HepG2 (cell line): ENCODE results near the gene CYSRT1. TPM values are rescaled to one million over a fixed set of nuclear protein-coding genes. Genes with fewer than 3 reads are reported as not detected.
A peak's percentile ranks its signal among the peaks of the same experiment; 100 is the strongest.

Experiments
- BRD4 ChIP-seq: sonication (generic); formaldehyde crosslinking; IDR thresholded peaks from 2 replicates; pipeline ENCODE4 v1.4.0; 2020; ENCODE audit warnings: missing genetic modification reagents
- CHD2 ChIP-seq: IDR thresholded peaks from 2 replicates; pipeline ENCODE4 v1.6.1; 2011; ENCODE audit warnings: low read depth, low read length, improper control_type of control experiment
- FIP1L1 ChIP-seq: fragments of 200-400 bp; formaldehyde crosslinking; IDR thresholded peaks from 2 replicates; pipeline ENCODE4 v1.6.1; 2018; ENCODE audit warnings: low read depth, mild to moderate bottlenecking, low read length, moderate library complexity, borderline replicate concordance; ENCODE audit not compliant: insufficient read depth
- GTF2F1 ChIP-seq: fragments of 150-350 bp; IDR thresholded peaks from 2 replicates; pipeline ENCODE4 v1.6.1; 2014; ENCODE audit warnings: low read length
- HNRNPL ChIP-seq: fragments of 200-400 bp; formaldehyde crosslinking; IDR thresholded peaks from 2 replicates; pipeline ENCODE4 v1.6.1; 2017; ENCODE audit warnings: mild to moderate bottlenecking, low read depth, low read length
- KMT2A ChIP-seq: sonication (generic); formaldehyde crosslinking; IDR thresholded peaks from 2 replicates; pipeline ENCODE4 v1.4.0; 2020; ENCODE audit warnings: missing genetic modification reagents
- MEF2D ChIP-seq: sonication (generic); formaldehyde crosslinking; IDR thresholded peaks from 2 replicates; pipeline ENCODE4 v1.5.1; 2020; ENCODE audit warnings: mild to moderate bottlenecking, missing genetic modification reagents
- NCOA1 ChIP-seq: sonication (generic); formaldehyde crosslinking; IDR thresholded peaks from 2 replicates; pipeline ENCODE4 v1.9.0; 2021; ENCODE audit warnings: missing genetic modification reagents
- NR2F6 ChIP-seq, 2 experiments: IDR thresholded peaks; 2 replicates each; pipeline ENCODE4 v1.6.1; 2016; ENCODE audit warnings: antibody characterized with exemption in 1 of 2, mild to moderate bottlenecking in 1 of 2
- PLSCR1 ChIP-seq: sonication (generic); formaldehyde crosslinking; IDR thresholded peaks from 2 replicates; pipeline ENCODE4 v1.5.0; 2020; ENCODE audit warnings: missing genetic modification reagents, mild to moderate bottlenecking, borderline replicate concordance
- RARG ChIP-seq: sonication (generic); formaldehyde crosslinking; IDR thresholded peaks from 2 replicates; pipeline ENCODE4 v1.4.0; 2020; ENCODE audit warnings: low read depth, mild to moderate bottlenecking, missing genetic modification reagents
- SAP130 ChIP-seq: IDR thresholded peaks from 2 replicates; pipeline ENCODE4 v1.6.1; 2016; ENCODE audit warnings: low read depth
- SRSF1 ChIP-seq: fragments of 200-400 bp; formaldehyde crosslinking; optimal IDR thresholded peaks from 2 replicates; pipeline ENCODE3; 2017; ENCODE audit warnings: mild to moderate bottlenecking, low read depth, low read length, moderate library complexity
- TCF7L2 ChIP-seq: IDR thresholded peaks from 2 replicates; pipeline ENCODE4 v1.6.1; 2011; ENCODE audit warnings: mild to moderate bottlenecking, low read depth, low read length, moderate library complexity
- ZNF563 ChIP-seq: sonication (generic); formaldehyde crosslinking; IDR thresholded peaks from 2 replicates; pipeline ENCODE4 v1.8.0; 2022; ENCODE audit warnings: mild to moderate bottlenecking, moderate library complexity, missing genetic modification reagents
- ZNF703 ChIP-seq: sonication (generic); formaldehyde crosslinking; IDR thresholded peaks from 2 replicates; pipeline ENCODE4 v1.5.1; 2020; ENCODE audit warnings: missing genetic modification reagents, mild to moderate bottlenecking, moderate library complexity, borderline replicate concordance
- ZNF709 ChIP-seq: sonication (generic); formaldehyde crosslinking; IDR thresholded peaks from 2 replicates; pipeline ENCODE4 v1.5.0; 2020; ENCODE audit warnings: mild to moderate bottlenecking, missing genetic modification reagents
- polyA plus RNA-seq, 8 experiments: library from polyadenylated mRNA; depleted of rRNA in 3 of 8; stranded (reverse) in 7 of 8; unstranded in 1 of 8; fragments of >200 nt; fragmentation: Illumina TruSeq in 4 of 8; extraction: Trizol in 4 of 8; gene quantifications; 2 replicates each; pipeline versions ENCODE4 v1.2.1 to v1.2.3, GENCODE V29; 2011 to 2016; ENCODE audit warnings: low read depth in 4 of 8, missing spikeins in 1 of 8, mixed read lengths in 1 of 8; ENCODE audit not compliant: insufficient read depth in 1 of 8
- total RNA-seq, 5 experiments: library from RNA; depleted of rRNA; stranded (reverse); fragments of >200 nt; fragmentation: Illumina TruSeq; extraction: Trizol; gene quantifications; 2 replicates each; pipeline ENCODE4 v1.2.3, GENCODE V29; 2016; ENCODE audit warnings: low read depth in 1 of 5
- TF ChIP-seq, protein P1 (sequence below), 2 experiments: sonication (generic) in 1 of 2; formaldehyde crosslinking in 1 of 2; IDR thresholded peaks; 2 replicates each; pipeline versions ENCODE4 v1.4.0 to v1.6.1; 2016 to 2020; ENCODE audit warnings: borderline replicate concordance in 1 of 2, low read depth in 1 of 2, mild to moderate bottlenecking in 1 of 2, missing genetic modification reagents in 1 of 2
- TF ChIP-seq, protein P2 (sequence below): sonication (generic); formaldehyde crosslinking; IDR thresholded peaks from 2 replicates; pipeline ENCODE4 v1.5.0; 2020; ENCODE audit warnings: missing genetic modification reagents
- TF ChIP-seq, protein P3 (sequence below), 2 experiments: sonication (generic) in 1 of 2; formaldehyde crosslinking in 1 of 2; IDR thresholded peaks; 2 replicates each; pipeline versions ENCODE4 v1.4.0 to v1.6.1; 2018 to 2020; ENCODE audit warnings: missing genetic modification reagents in 2 of 2, borderline replicate concordance in 1 of 2, low read depth in 1 of 2, mild to moderate bottlenecking in 1 of 2, missing biosample characterization in 1 of 2

The CYSRT1 gene
- total and polyA plus RNA-seq, 2 of the 13 experiments (the other 11 are each of a cell fraction or from before 2014, with no cell fraction given), result 1.5 to 2.1 TPM

GRCh38 chr9:137242269-137243203, 17.6 kb downstream of the CYSRT1 start (continued):
- TF ChIP-seq KMT2A, result no peak; the same call in 1 of the 2 replicates
- no peak; the same call in 1 of the 2 replicates for TF ChIP-seq ZNF563 (CRISPR knock-in tag)
- 0 out of 2 replicates have a peak, but pooled peaks have one; percentile 52 for TF ChIP-seq HNRNPL
- TF ChIP-seq, protein P1, sequence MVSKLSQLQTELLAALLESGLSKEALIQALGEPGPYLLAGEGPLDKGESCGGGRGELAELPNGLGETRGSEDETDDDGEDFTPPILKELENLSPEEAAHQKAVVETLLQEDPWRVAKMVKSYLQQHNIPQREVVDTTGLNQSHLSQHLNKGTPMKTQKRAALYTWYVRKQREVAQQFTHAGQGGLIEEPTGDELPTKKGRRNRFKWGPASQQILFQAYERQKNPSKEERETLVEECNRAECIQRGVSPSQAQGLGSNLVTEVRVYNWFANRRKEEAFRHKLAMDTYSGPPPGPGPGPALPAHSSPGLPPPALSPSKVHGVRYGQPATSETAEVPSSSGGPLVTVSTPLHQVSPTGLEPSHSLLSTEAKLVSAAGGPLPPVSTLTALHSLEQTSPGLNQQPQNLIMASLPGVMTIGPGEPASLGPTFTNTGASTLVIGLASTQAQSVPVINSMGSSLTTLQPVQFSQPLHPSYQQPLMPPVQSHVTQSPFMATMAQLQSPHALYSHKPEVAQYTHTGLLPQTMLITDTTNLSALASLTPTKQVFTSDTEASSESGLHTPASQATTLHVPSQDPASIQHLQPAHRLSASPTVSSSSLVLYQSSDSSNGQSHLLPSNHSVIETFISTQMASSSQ (IDR thresholded peaks at IDR 0.05; ENCODE audit: low read depth), result no peak
- TF ChIP-seq, protein P1 (CRISPR knock-in tag; IDR thresholded peaks at IDR 0.05; ENCODE audit: borderline replicate concordance), result no peak
- no peak for TF ChIP-seq CHD2
- TF ChIP-seq FIP1L1, result no peak
- no peak for TF ChIP-seq ZNF709 (CRISPR knock-in tag)
- no peak for TF ChIP-seq ZNF703
- TF ChIP-seq, protein P2, sequence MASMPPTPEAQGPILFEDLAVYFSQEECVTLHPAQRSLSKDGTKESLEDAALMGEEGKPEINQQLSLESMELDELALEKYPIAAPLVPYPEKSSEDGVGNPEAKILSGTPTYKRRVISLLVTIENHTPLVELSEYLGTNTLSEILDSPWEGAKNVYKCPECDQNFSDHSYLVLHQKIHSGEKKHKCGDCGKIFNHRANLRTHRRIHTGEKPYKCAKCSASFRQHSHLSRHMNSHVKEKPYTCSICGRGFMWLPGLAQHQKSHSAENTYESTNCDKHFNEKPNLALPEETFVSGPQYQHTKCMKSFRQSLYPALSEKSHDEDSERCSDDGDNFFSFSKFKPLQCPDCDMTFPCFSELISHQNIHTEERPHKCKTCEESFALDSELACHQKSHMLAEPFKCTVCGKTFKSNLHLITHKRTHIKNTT, result no peak
- 0 out of 2 replicates have a peak, but pooled peaks have one; percentile 25 for TF ChIP-seq MEF2D
- no peak for TF ChIP-seq SRSF1
- no peak for TF ChIP-seq RARG (CRISPR knock-in tag)
- TF ChIP-seq NR2F6 (IDR thresholded peaks at IDR 0.05), result 0 out of 2 replicates have a peak, but pooled peaks have one; percentile 5
- no peak for TF ChIP-seq NR2F6 (CRISPR knock-in tag; IDR thresholded peaks at IDR 0.05)
- TF ChIP-seq NCOA1 (CRISPR knock-in tag), result 0 out of 2 replicates have a peak, but pooled peaks have one; percentile 58
- no peak for TF ChIP-seq SAP130 (CRISPR knock-in tag)
- TF ChIP-seq PLSCR1 (CRISPR knock-in tag), result no peak
- no peak for TF ChIP-seq GTF2F1
- TF ChIP-seq TCF7L2, result no peak
- TF ChIP-seq, protein P3, sequence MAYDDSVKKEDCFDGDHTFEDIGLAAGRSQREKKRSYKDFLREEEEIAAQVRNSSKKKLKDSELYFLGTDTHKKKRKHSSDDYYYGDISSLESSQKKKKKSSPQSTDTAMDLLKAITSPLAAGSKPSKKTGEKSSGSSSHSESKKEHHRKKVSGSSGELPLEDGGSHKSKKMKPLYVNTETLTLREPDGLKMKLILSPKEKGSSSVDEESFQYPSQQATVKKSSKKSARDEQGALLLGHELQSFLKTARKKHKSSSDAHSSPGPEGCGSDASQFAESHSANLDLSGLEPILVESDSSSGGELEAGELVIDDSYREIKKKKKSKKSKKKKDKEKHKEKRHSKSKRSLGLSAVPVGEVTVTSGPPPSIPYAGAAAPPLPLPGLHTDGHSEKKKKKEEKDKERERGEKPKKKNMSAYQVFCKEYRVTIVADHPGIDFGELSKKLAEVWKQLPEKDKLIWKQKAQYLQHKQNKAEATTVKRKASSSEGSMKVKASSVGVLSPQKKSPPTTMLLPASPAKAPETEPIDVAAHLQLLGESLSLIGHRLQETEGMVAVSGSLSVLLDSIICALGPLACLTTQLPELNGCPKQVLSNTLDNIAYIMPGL (CRISPR knock-in tag; IDR thresholded peaks at IDR 0.05; ENCODE audit: borderline replicate concordance in 1 of 2, low read depth in 1 of 2), result 0 out of 4 replicates have a peak, but pooled peaks of 1 of the 2 experiments have one; percentile 5
- 0 out of 2 replicates have a peak, but pooled peaks have one; percentile 11 for TF ChIP-seq BRD4
